ENCODE results near the gene JMJD8. TPM values are rescaled to one million over a fixed set of nuclear protein-coding genes. Genes with fewer than 3 reads are reported as not detected.
A peak's percentile ranks its signal among the peaks of the same experiment; 100 is the strongest.

Gene JMJD8
- total and polyA plus RNA-seq, 5 donors = 49.7 to 55.7 (median 53.7) TPM

DNA sequence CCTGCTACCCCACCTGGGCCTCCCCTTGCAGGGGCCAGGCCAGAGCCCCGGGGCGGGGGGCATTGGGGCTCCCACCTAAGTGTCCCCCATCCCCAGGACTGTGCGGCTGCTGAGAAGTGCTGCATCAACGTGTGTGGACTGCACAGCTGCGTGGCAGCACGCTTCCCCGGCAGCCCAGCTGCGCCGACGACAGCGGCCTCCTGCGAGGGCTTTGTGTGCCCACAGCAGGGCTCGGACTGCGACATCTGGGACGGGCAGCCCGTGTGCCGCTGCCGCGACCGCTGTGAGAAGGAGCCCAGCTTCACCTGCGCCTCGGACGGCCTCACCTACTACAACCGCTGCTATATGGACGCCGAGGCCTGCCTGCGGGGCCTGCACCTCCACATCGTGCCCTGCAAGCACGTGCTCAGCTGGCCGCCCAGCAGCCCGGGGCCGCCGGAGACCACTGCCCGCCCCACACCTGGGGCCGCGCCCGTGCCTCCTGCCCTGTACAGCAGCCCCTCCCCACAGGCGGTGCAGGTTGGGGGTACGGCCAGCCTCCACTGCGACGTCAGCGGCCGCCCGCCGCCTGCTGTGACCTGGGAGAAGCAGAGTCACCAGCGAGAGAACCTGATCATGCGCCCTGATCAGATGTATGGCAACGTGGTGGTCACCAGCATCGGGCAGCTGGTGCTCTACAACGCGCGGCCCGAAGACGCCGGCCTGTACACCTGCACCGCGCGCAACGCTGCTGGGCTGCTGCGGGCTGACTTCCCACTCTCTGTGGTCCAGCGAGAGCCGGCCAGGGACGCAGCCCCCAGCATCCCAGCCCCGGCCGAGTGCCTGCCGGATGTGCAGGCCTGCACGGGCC, 51.4 kb downstream of the JMJD8 start:
- 95% methylated on average over 67 of the region's 67 CpGs for WGBS
- intact Hi-C loops (cut with DNase I) = no loop called here
- H3K27me3 ChIP-seq (ENCODE audit: control insufficient read depth, insufficient read depth) = no peaks in the 10 kb centered on the region
- H3K27ac ChIP-seq (ENCODE audit: low read length) = no peak overlapping the region
- peak in 2 of 3 donors; percentile 40 to 74 for DNase-seq
- peaks cover 5% of the 10 kb centered on the region for H3K4me1 ChIP-seq (ENCODE audit: control insufficient read depth, insufficient read depth, low read length)
- no peak overlapping the region for H3K4me3 ChIP-seq (ENCODE audit: low read length)
- no peak for ATAC-seq
- H3K9me3 ChIP-seq (ENCODE audit: control insufficient read depth, low read length) = no peaks in the 10 kb centered on the region

DNA sequence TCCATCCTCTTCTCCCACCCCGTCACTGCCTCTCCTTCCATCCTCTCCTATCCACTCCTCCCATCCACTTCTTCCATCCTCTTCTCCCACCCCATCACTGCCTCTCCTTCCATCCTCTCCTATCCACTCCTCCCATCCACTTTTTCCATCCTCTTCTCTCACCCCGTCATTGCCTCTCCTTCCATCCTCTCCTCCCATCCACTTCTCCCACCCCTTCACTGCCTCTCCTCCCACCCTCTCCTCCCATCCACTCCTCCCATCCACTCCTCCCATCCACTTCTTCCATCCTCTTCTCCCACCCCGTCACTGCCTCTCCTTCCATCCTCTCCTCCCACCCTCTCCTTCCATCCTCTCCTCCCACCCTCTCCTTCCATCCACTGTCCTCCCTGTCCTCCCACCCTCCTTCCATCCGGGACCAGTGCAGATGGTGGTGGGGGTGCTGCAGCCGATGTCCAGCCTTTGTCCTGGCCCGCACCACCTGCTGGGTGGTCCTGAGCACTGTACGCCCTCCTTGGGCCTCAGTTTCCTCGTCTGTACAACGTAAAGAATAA, 52.3 kb downstream of the JMJD8 start:
- 50% methylated on average over 9 of the region's 9 CpGs for WGBS
- no peak overlapping the region for H3K27ac ChIP-seq (ENCODE audit: low read length)
- H3K4me1 ChIP-seq (ENCODE audit: control insufficient read depth, insufficient read depth, low read length) = peaks cover 2% of the 10 kb centered on the region
- intact Hi-C loops (cut with DNase I) = no loop called here
- no peak overlapping the region for H3K4me3 ChIP-seq (ENCODE audit: low read length)
- no peaks in the 10 kb centered on the region for H3K9me3 ChIP-seq (ENCODE audit: control insufficient read depth, low read length)
- no peak for ATAC-seq
- DNase-seq = no peak
- H3K27me3 ChIP-seq (ENCODE audit: control insufficient read depth, insufficient read depth) = no peaks in the 10 kb centered on the region

Other genes with a start within 250 kb of the JMJD8 start
- gene CAPN15, start 156.6 kb downstream of the JMJD8 start, total RNA-seq = 10 to 100 TPM; 15.4 to 22.1 (median 19.6) TPM
- 16.9 TPM for gene CAPN15, start 156.6 kb downstream of the JMJD8 start, polyA plus RNA-seq
- not detected for gene PRR35, start 123.9 kb downstream of the JMJD8 start, total RNA-seq
- not detected for gene PRR35, start 123.9 kb downstream of the JMJD8 start, polyA plus RNA-seq
- under 1 TPM; 0.22 to 0.62 (median 0.54) TPM for gene NHLRC4, start 117.3 kb downstream of the JMJD8 start, total RNA-seq
- gene NHLRC4, start 117.3 kb downstream of the JMJD8 start, polyA plus RNA-seq = 0.84 TPM
- gene PIGQ, start 114.4 kb downstream of the JMJD8 start, total RNA-seq = 10 to 100 TPM; 19.8 to 23.0 (median 21.6) TPM
- gene PIGQ, start 114.4 kb downstream of the JMJD8 start, polyA plus RNA-seq = 22.9 TPM
- gene RAB40C, start 94.3 kb downstream of the JMJD8 start, total RNA-seq = 10 to 100 TPM; 10.9 to 13.4 (median 11.9) TPM
- 13.4 TPM for gene RAB40C, start 94.3 kb downstream of the JMJD8 start, polyA plus RNA-seq
- under 1 TPM; 0.15 to 0.70 (median 0.20) TPM for gene WFIKKN1, start 53.3 kb downstream of the JMJD8 start, total RNA-seq
- gene WFIKKN1, start 53.3 kb downstream of the JMJD8 start, polyA plus RNA-seq = 0.29 TPM
- gene METTL26, start 48.0 kb downstream of the JMJD8 start, total RNA-seq = 10 to 100 TPM; 55.4 to 60.3 (median 56.6) TPM
- 128 TPM for gene METTL26, start 48.0 kb downstream of the JMJD8 start, polyA plus RNA-seq
- 100 to 1,000 TPM in 1 of 4 donors, 10 to 100 TPM in 3; 71.2 to 121 (median 85.6) TPM for gene MCRIP2, start 42.5 kb downstream of the JMJD8 start, total RNA-seq
- gene MCRIP2, start 42.5 kb downstream of the JMJD8 start, polyA plus RNA-seq = 141 TPM
- 10 to 100 TPM; 10.5 to 13.7 (median 12.0) TPM for gene WDR90, start 35.0 kb downstream of the JMJD8 start, total RNA-seq
- 8.1 TPM for gene WDR90, start 35.0 kb downstream of the JMJD8 start, polyA plus RNA-seq
- 100 to 1,000 TPM in 1 of 4 donors, 10 to 100 TPM in 3; 84.3 to 104 (median 90.8) TPM for gene RHOT2, start 16.2 kb downstream of the JMJD8 start, total RNA-seq
- 101 TPM for gene RHOT2, start 16.2 kb downstream of the JMJD8 start, polyA plus RNA-seq
- gene RHBDL1, start 8.7 kb downstream of the JMJD8 start, total RNA-seq = 1 to 10 TPM in 3 of 4 donors, under 1 TPM in 1; 0.89 to 2.9 (median 1.7) TPM
- gene RHBDL1, start 8.7 kb downstream of the JMJD8 start, polyA plus RNA-seq = 2.3 TPM
- gene STUB1, start 3.9 kb downstream of the JMJD8 start, total RNA-seq = 100 to 1,000 TPM; 114 to 121 (median 119) TPM
- 126 TPM for gene STUB1, start 3.9 kb downstream of the JMJD8 start, polyA plus RNA-seq
- 1 to 10 TPM; 7.1 to 9.0 (median 8.2) TPM for gene WDR24, start 6.1 kb upstream of the JMJD8 start, total RNA-seq
- gene WDR24, start 6.1 kb upstream of the JMJD8 start, polyA plus RNA-seq = 6.3 TPM
- under 1 TPM; 0.19 to 0.38 (median 0.28) TPM for gene FBXL16, start 21.5 kb upstream of the JMJD8 start, total RNA-seq
- gene FBXL16, start 21.5 kb upstream of the JMJD8 start, polyA plus RNA-seq = 0.34 TPM
- gene METRN, start 30.8 kb upstream of the JMJD8 start, total RNA-seq = 10 to 100 TPM; 65.2 to 75.0 (median 69.4) TPM
- 68.2 TPM for gene METRN, start 30.8 kb upstream of the JMJD8 start, polyA plus RNA-seq
- 10 to 100 TPM; 25.7 to 38.8 (median 33.2) TPM for gene ANTKMT, start 36.8 kb upstream of the JMJD8 start, total RNA-seq
- 37.6 TPM for gene ANTKMT, start 36.8 kb upstream of the JMJD8 start, polyA plus RNA-seq
- under 1 TPM in 3 of 4 donors, not detected in 1; 0.36 to 0.97 (median 0.40) TPM for gene CCDC78, start 42.1 kb upstream of the JMJD8 start, total RNA-seq
- gene CCDC78, start 42.1 kb upstream of the JMJD8 start, polyA plus RNA-seq = 0.48 TPM
- 10 to 100 TPM in 3 of 4 donors, 1 to 10 TPM in 1; 7.5 to 15.3 (median 12.0) TPM for gene HAGHL, start 42.8 kb upstream of the JMJD8 start, total RNA-seq
- gene HAGHL, start 42.8 kb upstream of the JMJD8 start, polyA plus RNA-seq = 21.0 TPM
- gene CIAO3, start 56.7 kb upstream of the JMJD8 start, total RNA-seq = 10 to 100 TPM; 21.5 to 31.3 (median 23.4) TPM
- 28.2 TPM for gene CIAO3, start 56.7 kb upstream of the JMJD8 start, polyA plus RNA-seq
- gene MSLN, start 76.4 kb upstream of the JMJD8 start, total RNA-seq = 1 to 10 TPM in 2 of 4 donors, under 1 TPM in 1, not detected in 1; 0.92 to 3.1 (median 1.0) TPM
- not detected for gene MSLN, start 76.4 kb upstream of the JMJD8 start, polyA plus RNA-seq
- 10 to 100 TPM in 2 of 4 donors, 1 to 10 TPM in 2; 9.3 to 11.8 (median 9.9) TPM for gene RPUSD1, start 104.0 kb upstream of the JMJD8 start, total RNA-seq
- gene RPUSD1, start 104.0 kb upstream of the JMJD8 start, polyA plus RNA-seq = 11.5 TPM
- gene CHTF18, start 104.3 kb upstream of the JMJD8 start, total RNA-seq = 1 to 10 TPM; 4.0 to 6.9 (median 4.9) TPM
- gene CHTF18, start 104.3 kb upstream of the JMJD8 start, polyA plus RNA-seq = 3.4 TPM
- not detected for gene GNG13, start 116.4 kb upstream of the JMJD8 start, total RNA-seq
- gene GNG13, start 116.4 kb upstream of the JMJD8 start, polyA plus RNA-seq = not detected